BE2C (cell line): Measurements from ENCODE around the gene ANXA10.

Experiments used
- DNase-seq: peaks from one replicate; pipeline ENCODE4 v3.0.0-alpha.2; 2020
- H3K27me3 ChIP-seq: fragments of 250-450 bp; sonication (Bioruptor Pico); 2 replicates; pipeline ENCODE4 v1.5.1; 2020; ENCODE audit warnings: mild to moderate bottlenecking
- H3K36me3 ChIP-seq: fragments of 250-450 bp; sonication (Bioruptor Pico); 2 replicates; pipeline ENCODE4 v1.5.1; 2020; ENCODE audit warnings: mild to moderate bottlenecking
- H3K4me1 ChIP-seq: fragments of 250-450 bp; sonication (Bioruptor Pico); 2 replicates; pipeline ENCODE4 v1.5.1; 2020
- H3K4me3 ChIP-seq: 2 replicates; pipeline ENCODE4 v1.5.1; 2011; ENCODE audit warnings: low read depth, low read length
- H3K9me3 ChIP-seq: fragments of 250-450 bp; sonication (Bioruptor Pico); 2 replicates; pipeline ENCODE4 v1.5.1; 2020
- CTCF ChIP-seq: IDR thresholded peaks from 2 replicates; pipeline ENCODE4 v1.5.1; 2012; ENCODE audit warnings: mild to moderate bottlenecking, low read depth, low read length

Gene ANXA10

GRCh38 chr4:168197926-168198325 lies 105.6 kb downstream of the ANXA10 start:
- TF ChIP-seq CTCF = no peak
- DNase-seq = no peak

GRCh38 chr4:168199260-168199957 lies 107.1 kb downstream of the ANXA10 start:
- no peak for DNase-seq
- no peaks in the 10 kb centered on the region for H3K36me3 ChIP-seq
- no peaks in the 10 kb centered on the region for H3K4me1 ChIP-seq
- TF ChIP-seq CTCF = no peak
- no peaks in the 10 kb centered on the region for H3K27me3 ChIP-seq
- peaks cover 7% of the 10 kb centered on the region for H3K9me3 ChIP-seq
- no peak overlapping the region for H3K4me3 ChIP-seq

More at GRCh38 chr4:168197926-168198325, 105.6 kb downstream of the ANXA10 start:
- H3K27me3 ChIP-seq = no peaks in the 10 kb centered on the region
- H3K4me1 ChIP-seq = no peaks in the 10 kb centered on the region
- H3K9me3 ChIP-seq = no peaks in the 10 kb centered on the region; the same call in 1 of the 2 replicates
- no peaks in the 10 kb centered on the region for H3K36me3 ChIP-seq
- H3K4me3 ChIP-seq = no peak overlapping the region

GRCh38 chr4:168200685-168201084 lies 108.3 kb downstream of the ANXA10 start:
- H3K4me1 ChIP-seq = no peaks in the 10 kb centered on the region
- TF ChIP-seq CTCF = no peak
- H3K9me3 ChIP-seq = peaks cover 7% of the 10 kb centered on the region
- no peaks in the 10 kb centered on the region for H3K27me3 ChIP-seq
- H3K4me3 ChIP-seq = no peak overlapping the region
- DNase-seq = no peak
- no peaks in the 10 kb centered on the region for H3K36me3 ChIP-seq

- DNase-seq = no peak
- Histone ChIP-seq H3K9me3 (peaks cover 7% of the 10 kb centered on the region), H3K4me1 (no peaks in the 10 kb centered on the region; the same call in 1 of the 2 replicates), H3K27me3 (no peaks in the 10 kb centered on the region), H3K4me3 (no peak overlapping the region), H3K36me3 (no peaks in the 10 kb centered on the region)
- no peak for TF ChIP-seq CTCF
These were observed 111.0 kb downstream of the ANXA10 start for GRCh38 chr4:168203233-168203911.

GRCh38 chr4:168208957-168209614 lies 116.7 kb downstream of the ANXA10 start:
- H3K27me3 ChIP-seq = no peaks in the 10 kb centered on the region
- no peaks in the 10 kb centered on the region; the same call in 1 of the 2 replicates for H3K9me3 ChIP-seq
- no peaks in the 10 kb centered on the region; the same call in 1 of the 2 replicates for H3K4me1 ChIP-seq
- no peak for DNase-seq
- no peaks in the 10 kb centered on the region for H3K36me3 ChIP-seq
- H3K4me3 ChIP-seq = no peak overlapping the region
- no peak for TF ChIP-seq CTCF
